HCT116 (cell line): ENCODE results near the gene PNPLA5. TPM values are rescaled to one million over a fixed set of nuclear protein-coding genes. Genes with fewer than 3 reads are reported as not detected.

ENCODE experiments used
- ATAC-seq: fragments of 200-7000 bp; cut with Tn5 transposase; 2 replicates; pipeline ENCODE4 v1.9.1; 2020; ENCODE audit warnings: mild to moderate bottlenecking, moderate library complexity
- BruUV-seq: library from RNA; stranded (reverse); fragments of 400-500 nt; replicated peaks from 2 replicates; lab custom pipeline; 2021; lab: Mats Ljungman, UMichigan
- CTCF ChIA-PET: fragments of 300-600 bp; sonication (Branson Sonifier 250); formaldehyde crosslinking; loops from one replicate; lab custom pipeline; 2021; ENCODE audit warnings: antibody characterized with exemption; lab: Charles Lee
- POLR2A ChIA-PET: fragments of 300-600, 350-600 bp; sonication (Branson Sonifier 250); formaldehyde crosslinking; loops from one replicate; lab custom pipeline; 2021; ENCODE audit warnings: antibody characterized with exemption; lab: Charles Lee
- RAD21 ChIA-PET, 2 experiments: fragments of 300-600 bp; sonication (Branson Sonifier 250); formaldehyde crosslinking; loops; one replicate each; lab custom pipeline; 2023; ENCODE audit warnings: low total read pairs in 2 of 2; ENCODE audit not compliant: uncharacterized antibody in 2 of 2, unreplicated experiment in 2 of 2, low non-redundant PET in 1 of 2; lab: Charles Lee
- DNase-seq: peaks from one replicate; pipeline ENCODE4 v3.0.0-alpha.2; 2010; ENCODE audit warnings: low read depth, low spot score
- H2AFZ ChIP-seq: fragments of 200-600 bp; shearing (Covaris generic), sonication (generic); 2 replicates; pipeline ENCODE4 v1.6.1; 2017; ENCODE audit warnings: low read depth, mixed run types, mixed read lengths, antibody characterized with exemption, low read length; ENCODE audit not compliant: poor library complexity, severe bottlenecking
- H3K27ac ChIP-seq: 2 replicates; pipeline ENCODE4 v1.5.1; 2012; ENCODE audit warnings: low read depth, low read length
- H3K27me3 ChIP-seq: fragments of 200-600 bp; sonication (generic); 2 replicates; pipeline ENCODE4 v1.6.1; 2016; ENCODE audit warnings: mixed run types, low read length, mixed read lengths; ENCODE audit not compliant: insufficient read depth
- H3K36me3 ChIP-seq, 2 experiments: fragments of 200-500 bp in 1 of 2; fragments of 200-600 bp in 1 of 2; sonication (Bioruptor generic) in 1 of 2; sonication (generic) in 1 of 2; 2 replicates each; pipeline versions ENCODE4 v1.5.1 to v1.6.1; 2014 to 2016; ENCODE audit warnings: low read length in 2 of 2, inconsistent platforms in 1 of 2, mixed read lengths in 1 of 2, mixed run types in 1 of 2; ENCODE audit not compliant: insufficient read depth in 2 of 2, control insufficient read depth in 1 of 2
- H3K4me1 ChIP-seq, 2 experiments: fragments of 200-600 bp in 1 of 2; sonication (generic) in 1 of 2; 2 replicates each; pipeline versions ENCODE4 v1.5.1 to v1.6.1; 2012 to 2017; ENCODE audit warnings: low read length in 2 of 2, inconsistent platforms in 1 of 2, mild to moderate bottlenecking in 1 of 2, mixed read lengths in 1 of 2, mixed run types in 1 of 2, moderate library complexity in 1 of 2; ENCODE audit not compliant: insufficient read depth in 2 of 2, control insufficient read depth in 1 of 2
- H3K4me2 ChIP-seq: fragments of 200-600 bp; sonication (generic); 2 replicates; pipeline ENCODE4 v1.6.1; 2017; ENCODE audit warnings: mixed run types, low read length, mixed read lengths
- H3K4me3 ChIP-seq, 2 experiments: fragments of 200-600 bp in 1 of 2; sonication (generic) in 1 of 2; replicated peaks in 1 of 2; 2 replicates each; pipeline ENCODE4 v1.5.1; 2011 to 2016; ENCODE audit warnings: low read length in 2 of 2, control low read depth in 1 of 2, low read depth in 1 of 2, mild to moderate bottlenecking in 1 of 2, mixed read lengths in 1 of 2, mixed run types in 1 of 2
- H3K79me2 ChIP-seq: fragments of 200-600 bp; sonication (generic); 2 replicates; pipeline ENCODE4 v1.6.1; 2017; ENCODE audit warnings: mild to moderate bottlenecking, mixed run types, low read length, moderate library complexity, mixed read lengths; ENCODE audit not compliant: insufficient read depth
- H3K9ac ChIP-seq: fragments of 200-600 bp; sonication (generic); 2 replicates; pipeline ENCODE4 v1.6.1; 2016; ENCODE audit warnings: low read length, mixed read lengths
- H3K9me2 ChIP-seq: fragments of 200-600 bp; sonication (generic), shearing (Covaris generic); 2 replicates; pipeline ENCODE4 v1.6.1; 2017; ENCODE audit warnings: mixed run types, mild to moderate bottlenecking, moderate library complexity; ENCODE audit not compliant: insufficient read depth
- H3K9me3 ChIP-seq, 2 experiments: fragments of 200-500 bp in 1 of 2; fragments of 200-600 bp in 1 of 2; sonication (Bioruptor generic) in 1 of 2; sonication (generic) in 1 of 2; 2 replicates each; pipeline ENCODE4 v1.6.1; 2014 to 2017; ENCODE audit warnings: low read length in 2 of 2, mixed read lengths in 2 of 2, inconsistent platforms in 1 of 2, low read depth in 1 of 2, mild to moderate bottlenecking in 1 of 2, mixed run types in 1 of 2, moderate library complexity in 1 of 2; ENCODE audit not compliant: control insufficient read depth in 1 of 2, insufficient read depth in 1 of 2
- H4K20me1 ChIP-seq: fragments of 200-600 bp; sonication (generic), shearing (Covaris generic); 2 replicates; pipeline ENCODE4 v1.6.1; 2017; ENCODE audit warnings: mixed run types, mild to moderate bottlenecking, moderate library complexity; ENCODE audit not compliant: insufficient read depth
- ATF3 ChIP-seq: IDR thresholded peaks from 2 replicates; pipeline ENCODE4 v1.6.1; 2012
- CTCF ChIP-seq, 3 experiments: fragments of 200-600 bp in 1 of 3; sonication (generic) in 1 of 3; IDR thresholded peaks in 2 of 3; conservative IDR thresholded peaks in 1 of 3; 2 replicates each; pipeline ENCODE4 v1.5.1; 2012 to 2017; ENCODE audit warnings: low read depth in 2 of 3, low read length in 2 of 3, antibody characterized with exemption in 1 of 3, borderline replicate concordance in 1 of 3, control low read depth in 1 of 3, mild to moderate bottlenecking in 1 of 3, mixed read lengths in 1 of 3, mixed run types in 1 of 3, moderate library complexity in 1 of 3; ENCODE audit not compliant: insufficient read depth in 1 of 3
- ELF1 ChIP-seq: IDR thresholded peaks from 2 replicates; pipeline ENCODE4 v1.6.1; 2012; ENCODE audit warnings: low read depth, borderline replicate concordance
- FOSL1 ChIP-seq: IDR thresholded peaks from 2 replicates; pipeline ENCODE4 v1.6.1; 2012; ENCODE audit warnings: low read depth
- JUND ChIP-seq: IDR thresholded peaks from 2 replicates; pipeline ENCODE4 v1.6.1; 2012
- MAX ChIP-seq: IDR thresholded peaks from 2 replicates; pipeline ENCODE4 v1.6.1; 2012
- POLR2A ChIP-seq: IDR thresholded peaks from 2 replicates; pipeline ENCODE4 v1.7.0; 2011; ENCODE audit warnings: borderline replicate concordance; ENCODE audit not compliant: insufficient read depth, insufficient read length; ENCODE audit errors: extremely low read depth
- POLR2AphosphoS5 ChIP-seq: IDR thresholded peaks from 2 replicates; pipeline ENCODE4 v1.6.1; 2011; ENCODE audit warnings: mild to moderate bottlenecking, low read depth, low read length, moderate library complexity
- REST ChIP-seq: IDR thresholded peaks from 2 replicates; pipeline ENCODE4 v1.6.1; 2012; ENCODE audit warnings: low read depth
- SP1 ChIP-seq: IDR thresholded peaks from 2 replicates; pipeline ENCODE4 v1.6.1; 2012; ENCODE audit warnings: low read depth
- SRF ChIP-seq: IDR thresholded peaks from 2 replicates; pipeline ENCODE4 v1.6.1; 2012; ENCODE audit warnings: low read depth
- TCF7L2 ChIP-seq: IDR thresholded peaks from 2 replicates; pipeline ENCODE4 v1.7.0; 2011; ENCODE audit warnings: borderline replicate concordance, inconsistent platforms; ENCODE audit not compliant: insufficient read depth, insufficient read length; ENCODE audit errors: extremely low read depth
- YY1 ChIP-seq: IDR thresholded peaks from 2 replicates; pipeline ENCODE4 v1.6.1; 2011; ENCODE audit warnings: low read length, low read depth, moderate library complexity, mild to moderate bottlenecking; ENCODE audit not compliant: insufficient replicate concordance; ENCODE audit errors: extremely low read depth
- ZFX ChIP-seq: fragments of 450-650 bp; IDR thresholded peaks from 2 replicates; pipeline ENCODE4 v1.6.1; 2017
- ZNF274 ChIP-seq: fragments of 200-500 bp; sonication (Bioruptor generic); IDR thresholded peaks from 2 replicates; pipeline ENCODE4 v1.6.1; 2014; ENCODE audit warnings: mild to moderate bottlenecking, low read depth, low read length, inconsistent platforms
- intact Hi-C: fragments of 100-400 bp; cut with micrococcal nuclease; formaldehyde crosslinking; loops from 2 replicates; pipeline ENCODE4 v1.10.0; 2022
- total RNA-seq: library from RNA; stranded (reverse); gene quantifications from one replicate; pipeline ENCODE4 v1.2.1, GENCODE V29; 2021; ENCODE audit not compliant: unreplicated experiment
- TF ChIP-seq, protein P1 (sequence below): IDR thresholded peaks from 2 replicates; pipeline ENCODE4 v1.6.1; 2011; ENCODE audit warnings: mild to moderate bottlenecking, low read length, moderate library complexity; ENCODE audit not compliant: insufficient replicate concordance; ENCODE audit errors: extremely low read depth

PNPLA5 gene
- total RNA-seq, 1 experiment from 2014 or later: 2.9 TPM

DNA sequence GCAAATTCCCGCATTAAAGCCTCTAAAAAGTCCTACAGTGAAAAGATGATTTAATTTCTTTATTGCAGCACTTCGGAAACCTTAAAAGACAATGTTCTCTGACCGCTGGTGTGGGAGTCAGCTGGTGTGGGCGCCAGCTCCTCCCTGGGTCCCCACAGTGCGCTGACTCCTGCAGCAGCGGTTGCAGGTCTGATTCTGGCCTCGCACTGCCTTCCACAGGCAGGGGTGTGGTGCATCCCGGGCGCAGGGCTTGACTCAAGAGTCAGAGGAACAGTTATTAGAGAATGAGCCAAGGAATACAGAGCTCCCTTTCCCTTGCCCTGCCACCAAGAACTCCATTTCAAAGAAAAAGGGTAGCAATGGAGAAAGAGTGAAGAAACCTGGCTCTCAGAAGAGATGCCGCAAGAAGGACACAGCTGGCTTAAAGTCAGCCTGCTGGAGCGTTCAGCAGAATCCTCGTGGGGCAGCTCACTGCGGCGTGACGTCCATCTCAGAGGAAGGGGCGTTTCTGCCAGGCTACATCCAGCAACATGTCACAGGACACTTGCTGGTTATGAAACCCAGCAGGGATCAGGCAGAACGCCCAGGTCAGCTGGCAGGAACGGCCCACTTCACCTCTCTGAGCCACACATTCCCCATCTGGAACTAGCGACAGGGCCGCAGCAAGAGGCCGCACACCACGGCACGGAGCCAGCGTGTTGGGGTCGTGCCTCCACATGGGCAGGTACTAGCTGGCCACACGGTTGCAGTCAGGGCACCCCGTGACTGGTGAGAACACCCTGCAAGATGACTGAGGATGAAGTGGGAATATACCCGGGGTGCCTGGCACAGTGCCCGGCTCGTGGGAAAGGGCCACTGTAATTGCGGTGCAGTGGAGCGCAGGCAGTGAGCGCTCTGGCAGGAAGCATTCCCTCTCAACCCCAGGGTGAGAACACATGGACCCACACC is 61.6 kb downstream of the PNPLA5 start:
- Histone ChIP-seq H3K9ac (no peak overlapping the region), H3K36me3 (no peaks in the 10 kb centered on the region), H3K9me3 (no peaks in the 10 kb centered on the region), H3K9me2 (no peaks in the 10 kb centered on the region), H3K27ac (no peak overlapping the region), H3K27me3 (0 out of 2 replicates have a peak, but pooled peaks cover 2% of the 10 kb centered on the region), H2AFZ (no peak overlapping the region), H3K4me3 (no peak overlapping the region), H3K79me2 (no peaks in the 10 kb centered on the region), H4K20me1 (no peaks in the 10 kb centered on the region), H3K4me1 (no peaks in the 10 kb centered on the region), H3K4me2 (no peak overlapping the region)
- DNase-seq (no peak), ATAC-seq (no peak)
- BruUV-seq: no TSS peak
- ChIA-PET POLR2A (no interaction called here), CTCF (interaction anchor here (0.6 kb wide), 1 partner anchor 452 kb away, joined by 3 read pairs; no protein-coding TSS in a partner anchor), RAD21 (no interaction called here)
- intact Hi-C loops: no loop called here
- no peak for TF ChIP-seq SP1
- TF ChIP-seq POLR2AphosphoS5: no peak
- TF ChIP-seq ATF3: no peak
- TF ChIP-seq ZNF274: no peak
- TF ChIP-seq YY1: no peak
- no peak for TF ChIP-seq JUND
- TF ChIP-seq TCF7L2: no peak
- TF ChIP-seq, protein P1, sequence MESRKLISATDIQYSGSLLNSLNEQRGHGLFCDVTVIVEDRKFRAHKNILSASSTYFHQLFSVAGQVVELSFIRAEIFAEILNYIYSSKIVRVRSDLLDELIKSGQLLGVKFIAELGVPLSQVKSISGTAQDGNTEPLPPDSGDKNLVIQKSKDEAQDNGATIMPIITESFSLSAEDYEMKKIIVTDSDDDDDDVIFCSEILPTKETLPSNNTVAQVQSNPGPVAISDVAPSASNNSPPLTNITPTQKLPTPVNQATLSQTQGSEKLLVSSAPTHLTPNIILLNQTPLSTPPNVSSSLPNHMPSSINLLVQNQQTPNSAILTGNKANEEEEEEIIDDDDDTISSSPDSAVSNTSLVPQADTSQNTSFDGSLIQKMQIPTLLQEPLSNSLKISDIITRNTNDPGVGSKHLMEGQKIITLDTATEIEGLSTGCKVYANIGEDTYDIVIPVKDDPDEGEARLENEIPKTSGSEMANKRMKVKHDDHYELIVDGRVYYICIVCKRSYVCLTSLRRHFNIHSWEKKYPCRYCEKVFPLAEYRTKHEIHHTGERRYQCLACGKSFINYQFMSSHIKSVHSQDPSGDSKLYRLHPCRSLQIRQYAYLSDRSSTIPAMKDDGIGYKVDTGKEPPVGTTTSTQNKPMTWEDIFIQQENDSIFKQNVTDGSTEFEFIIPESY: no peak
- no peak for TF ChIP-seq POLR2A
- no peak for TF ChIP-seq ELF1
- TF ChIP-seq MAX: no peak
- TF ChIP-seq ZFX: no peak
- TF ChIP-seq REST: no peak
- no peak for TF ChIP-seq CTCF (IDR thresholded peaks at IDR 0.05 in 2 of 3, conservative IDR thresholded peaks at IDR 0.05 in 1 of 3; ENCODE audit: borderline replicate concordance in 1 of 3, insufficient read depth in 1 of 3, low read depth in 2 of 3, low read length in 2 of 3)
- TF ChIP-seq FOSL1: no peak
- no peak for TF ChIP-seq SRF
